ENCODE measurements around the gene TTLL9.

Gene TTLL9, protein sequence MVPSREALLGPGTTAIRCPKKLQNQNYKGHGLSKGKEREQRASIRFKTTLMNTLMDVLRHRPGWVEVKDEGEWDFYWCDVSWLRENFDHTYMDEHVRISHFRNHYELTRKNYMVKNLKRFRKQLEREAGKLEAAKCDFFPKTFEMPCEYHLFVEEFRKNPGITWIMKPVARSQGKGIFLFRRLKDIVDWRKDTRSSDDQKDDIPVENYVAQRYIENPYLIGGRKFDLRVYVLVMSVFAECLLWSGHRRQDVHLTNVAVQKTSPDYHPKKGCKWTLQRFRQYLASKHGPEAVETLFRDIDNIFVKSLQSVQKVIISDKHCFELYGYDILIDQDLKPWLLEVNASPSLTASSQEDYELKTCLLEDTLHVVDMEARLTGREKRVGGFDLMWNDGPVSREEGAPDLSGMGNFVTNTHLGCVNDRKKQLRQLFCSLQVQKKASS

DNA sequence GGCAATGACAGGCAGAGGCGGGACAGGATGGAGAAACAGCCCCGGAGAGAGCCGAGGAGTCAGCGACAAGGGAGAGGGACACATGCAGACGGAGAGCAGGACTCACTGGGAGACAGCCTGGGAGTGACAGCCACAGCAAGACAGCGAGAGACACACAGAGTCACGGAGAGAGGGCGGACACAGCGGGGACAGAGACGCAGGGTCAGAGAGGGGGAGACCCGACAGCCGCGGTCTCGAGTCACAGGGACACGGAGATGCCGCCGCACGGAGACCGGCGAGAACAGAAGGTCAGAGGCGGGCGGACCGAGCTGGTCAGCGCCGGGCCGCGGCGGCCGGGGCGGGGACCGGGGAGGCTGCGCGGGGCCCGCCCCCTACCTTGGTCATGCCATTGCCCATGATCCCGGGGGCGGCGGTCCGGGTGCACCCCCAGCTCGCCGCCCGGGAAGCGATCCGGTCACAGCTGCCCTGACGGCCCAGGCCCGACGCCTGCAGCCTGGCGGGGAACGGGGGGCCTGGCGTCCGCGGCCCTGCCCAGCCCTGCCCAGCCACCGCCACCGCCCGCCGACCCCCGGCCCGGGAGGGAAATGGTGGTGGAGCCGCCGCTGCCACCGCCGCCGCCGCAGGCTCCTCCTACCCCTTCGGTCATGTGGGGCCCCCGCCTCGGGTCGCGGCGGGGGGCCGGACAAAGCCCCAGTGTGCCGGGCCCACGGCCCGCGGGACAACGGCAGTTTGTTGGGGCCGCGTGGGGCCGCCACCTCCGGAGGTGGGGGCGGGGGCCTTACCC, at the start of gene TTLL9, which contains the start of gene DUSP15:
TTLL9 (plus strand) TSS at position 693 of the 784 bp plus-strand sequence. CDS start 493 bp downstream, outside the sequence.
DUSP15 (minus strand) TSS at position 586 of the 784 bp plus-strand sequence; CDS start at position 396, 190 bp downstream.
- TF ChIP-seq, protein P1, sequence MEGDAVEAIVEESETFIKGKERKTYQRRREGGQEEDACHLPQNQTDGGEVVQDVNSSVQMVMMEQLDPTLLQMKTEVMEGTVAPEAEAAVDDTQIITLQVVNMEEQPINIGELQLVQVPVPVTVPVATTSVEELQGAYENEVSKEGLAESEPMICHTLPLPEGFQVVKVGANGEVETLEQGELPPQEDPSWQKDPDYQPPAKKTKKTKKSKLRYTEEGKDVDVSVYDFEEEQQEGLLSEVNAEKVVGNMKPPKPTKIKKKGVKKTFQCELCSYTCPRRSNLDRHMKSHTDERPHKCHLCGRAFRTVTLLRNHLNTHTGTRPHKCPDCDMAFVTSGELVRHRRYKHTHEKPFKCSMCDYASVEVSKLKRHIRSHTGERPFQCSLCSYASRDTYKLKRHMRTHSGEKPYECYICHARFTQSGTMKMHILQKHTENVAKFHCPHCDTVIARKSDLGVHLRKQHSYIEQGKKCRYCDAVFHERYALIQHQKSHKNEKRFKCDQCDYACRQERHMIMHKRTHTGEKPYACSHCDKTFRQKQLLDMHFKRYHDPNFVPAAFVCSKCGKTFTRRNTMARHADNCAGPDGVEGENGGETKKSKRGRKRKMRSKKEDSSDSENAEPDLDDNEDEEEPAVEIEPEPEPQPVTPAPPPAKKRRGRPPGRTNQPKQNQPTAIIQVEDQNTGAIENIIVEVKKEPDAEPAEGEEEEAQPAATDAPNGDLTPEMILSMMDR (IDR thresholded peaks at IDR 0.05): no peak

DNA sequence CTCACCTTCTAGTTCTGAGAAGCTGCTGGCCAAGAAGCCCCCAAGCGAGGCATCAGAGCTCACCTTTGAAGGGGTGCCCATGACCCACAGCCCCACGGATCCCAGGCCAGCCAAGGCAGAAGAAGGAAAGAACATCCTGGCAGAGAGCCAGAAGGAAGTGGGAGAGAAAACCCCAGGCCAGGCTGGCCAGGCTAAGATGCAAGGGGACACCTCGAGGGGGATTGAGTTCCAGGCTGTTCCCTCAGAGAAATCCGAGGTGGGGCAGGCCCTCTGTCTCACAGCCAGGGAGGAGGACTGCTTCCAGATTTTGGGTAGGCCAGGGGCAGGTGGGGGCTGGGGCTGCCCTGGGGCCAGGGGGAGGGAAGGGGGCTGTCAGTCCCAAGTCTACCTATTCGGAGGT, 49.0 kb upstream of the TTLL9 start:
- TF ChIP-seq, protein P1 (IDR thresholded peaks at IDR 0.05): no peak

DNA sequence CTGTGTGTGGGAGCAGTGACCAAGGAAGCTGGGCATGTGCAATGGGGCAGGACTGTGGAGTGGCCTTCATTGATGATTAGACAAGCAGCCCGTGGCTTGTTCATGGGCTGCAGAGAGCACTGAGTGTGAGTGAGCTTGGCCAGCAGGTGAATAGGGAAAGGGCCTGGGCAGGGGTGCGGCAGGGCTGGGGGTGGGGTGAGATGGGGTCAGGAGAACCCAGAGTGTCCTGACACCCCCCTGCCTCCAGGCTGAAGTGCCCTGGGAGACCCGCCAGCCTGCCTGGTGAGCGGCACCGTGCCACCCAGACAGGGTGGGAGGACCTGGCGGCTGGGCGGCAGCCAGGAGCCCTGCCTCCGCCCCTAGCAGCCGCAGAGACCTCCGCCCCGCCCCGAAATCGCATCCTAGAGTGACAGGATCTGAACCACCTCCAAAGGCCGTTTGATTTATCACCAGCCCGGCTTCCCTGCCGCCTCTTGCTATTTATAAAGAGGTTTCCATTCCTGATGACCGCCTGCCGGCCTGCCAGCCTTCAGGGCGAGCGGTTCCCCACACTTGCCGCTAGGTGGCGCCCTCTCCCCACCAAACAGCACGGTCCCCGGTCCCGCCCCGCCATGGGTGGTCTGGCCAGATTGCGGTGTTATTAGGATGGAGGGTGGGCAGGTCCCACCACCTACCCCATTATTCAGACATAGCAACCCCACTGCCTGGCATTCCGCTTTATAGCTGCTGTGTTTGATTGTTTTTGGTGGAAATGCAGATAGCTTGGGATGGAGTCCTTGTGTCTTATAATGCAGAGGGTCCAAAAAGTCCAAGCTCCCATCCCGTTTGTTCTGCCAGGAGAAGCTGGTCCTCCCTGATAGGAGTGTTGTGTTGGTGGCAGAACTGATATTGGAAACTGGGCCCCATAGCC, 47.8 kb upstream of the TTLL9 start:
- TF ChIP-seq, protein P1 (IDR thresholded peaks at IDR 0.05): peak; percentile 98

DNA sequence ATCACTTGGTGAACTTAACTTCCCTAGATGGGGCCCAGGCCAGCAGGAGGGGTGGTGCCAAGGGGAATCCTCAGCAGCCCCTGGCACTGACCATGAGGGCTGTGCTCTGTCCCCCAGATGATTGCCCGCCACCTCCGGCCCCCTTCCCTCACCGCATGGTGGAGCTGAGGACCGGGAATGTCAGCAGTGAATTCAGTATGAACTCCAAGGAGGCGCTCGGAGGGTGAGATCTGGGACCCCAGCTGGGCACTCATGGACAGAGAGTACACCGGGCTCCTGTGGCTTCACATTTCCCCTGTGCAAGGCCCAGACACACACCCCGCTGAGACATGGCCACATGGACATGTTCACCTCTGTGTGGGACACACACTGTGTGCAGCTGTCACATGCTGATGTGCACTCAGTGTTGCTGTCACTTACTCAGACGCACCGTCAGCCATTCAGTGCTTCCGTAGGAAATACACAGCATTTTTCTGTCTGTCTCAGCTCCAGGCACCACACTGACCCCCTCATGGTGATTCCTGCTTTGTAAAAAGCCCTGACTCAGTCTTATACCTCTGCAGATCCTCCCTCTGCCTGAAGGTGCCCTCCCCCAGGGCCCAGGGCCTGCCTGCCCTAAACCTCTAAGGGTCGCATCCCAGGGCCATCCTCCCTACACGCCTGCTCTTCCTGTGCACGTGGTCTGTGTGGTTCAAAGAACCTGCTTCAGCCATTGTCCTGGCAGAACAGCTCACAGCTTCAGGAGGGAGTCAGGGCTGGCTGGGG, 46.9 kb upstream of the TTLL9 start:
- TF ChIP-seq, protein P1 (IDR thresholded peaks at IDR 0.05): no peak

DNA sequence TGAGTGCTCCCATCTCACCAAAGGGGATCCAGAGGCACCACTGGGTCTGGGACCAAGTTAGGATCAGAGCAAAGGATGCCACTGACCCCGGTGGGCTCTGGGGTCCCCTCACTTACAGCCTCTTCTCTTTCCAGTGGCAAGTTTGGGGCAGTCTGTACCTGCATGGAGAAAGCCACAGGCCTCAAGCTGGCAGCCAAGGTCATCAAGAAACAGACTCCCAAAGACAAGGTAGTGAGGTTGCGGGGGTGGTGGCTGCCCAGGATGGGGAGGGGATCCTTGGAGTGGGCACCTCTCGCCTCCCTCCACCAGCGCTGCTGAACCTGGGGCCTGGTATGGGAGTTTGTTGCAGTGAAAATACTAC, 46.3 kb upstream of the TTLL9 start:
- TF ChIP-seq, protein P1 (IDR thresholded peaks at IDR 0.05): no peak

DNA sequence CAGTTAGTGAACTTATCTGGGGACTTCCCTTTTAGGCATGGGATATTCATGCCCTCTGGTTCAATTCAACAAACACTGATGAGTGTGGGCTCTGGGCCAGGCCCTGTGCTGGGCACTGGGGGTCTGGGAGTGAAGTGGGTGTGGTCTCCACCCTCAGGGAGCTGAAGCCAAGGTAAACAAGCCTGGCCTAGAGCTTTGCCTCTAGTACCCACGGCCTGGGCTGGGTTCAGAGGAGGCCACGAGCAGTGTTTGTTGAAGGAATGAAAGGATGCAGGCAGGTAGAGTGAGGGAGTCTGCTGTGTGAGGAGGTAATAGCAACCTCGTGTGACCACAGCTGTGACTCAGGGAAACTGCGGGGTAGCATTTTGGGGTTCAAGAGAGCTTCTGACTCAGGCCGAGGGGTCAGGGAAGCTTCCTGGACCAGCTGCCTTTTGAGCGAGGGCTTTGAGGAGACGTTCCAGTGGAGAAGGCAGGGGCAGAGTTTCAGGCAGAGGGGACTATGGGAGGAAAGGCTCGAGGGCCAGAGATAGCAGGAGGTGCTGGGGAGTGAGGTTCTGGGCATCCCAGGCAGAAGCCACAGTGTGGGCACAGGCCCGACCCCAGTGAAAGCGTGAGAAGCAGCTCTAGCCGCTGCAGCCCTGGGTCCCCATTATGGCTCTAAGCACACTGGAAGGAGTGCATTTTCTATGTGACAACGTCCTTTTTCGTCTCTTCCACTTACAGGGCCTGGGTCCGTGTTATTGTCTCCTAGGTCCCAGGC, 45.7 kb upstream of the TTLL9 start:
- TF ChIP-seq, protein P1 (IDR thresholded peaks at IDR 0.05): no peak

All from LNCAP (cell line).